ENCODE results near the gene USP10.
"Not testable (repeated sequence)": the region's sequence is repeated elsewhere in the genome, so short reads cannot be mapped to it uniquely, and the experiment has no call there.

Gene USP10

DNA sequence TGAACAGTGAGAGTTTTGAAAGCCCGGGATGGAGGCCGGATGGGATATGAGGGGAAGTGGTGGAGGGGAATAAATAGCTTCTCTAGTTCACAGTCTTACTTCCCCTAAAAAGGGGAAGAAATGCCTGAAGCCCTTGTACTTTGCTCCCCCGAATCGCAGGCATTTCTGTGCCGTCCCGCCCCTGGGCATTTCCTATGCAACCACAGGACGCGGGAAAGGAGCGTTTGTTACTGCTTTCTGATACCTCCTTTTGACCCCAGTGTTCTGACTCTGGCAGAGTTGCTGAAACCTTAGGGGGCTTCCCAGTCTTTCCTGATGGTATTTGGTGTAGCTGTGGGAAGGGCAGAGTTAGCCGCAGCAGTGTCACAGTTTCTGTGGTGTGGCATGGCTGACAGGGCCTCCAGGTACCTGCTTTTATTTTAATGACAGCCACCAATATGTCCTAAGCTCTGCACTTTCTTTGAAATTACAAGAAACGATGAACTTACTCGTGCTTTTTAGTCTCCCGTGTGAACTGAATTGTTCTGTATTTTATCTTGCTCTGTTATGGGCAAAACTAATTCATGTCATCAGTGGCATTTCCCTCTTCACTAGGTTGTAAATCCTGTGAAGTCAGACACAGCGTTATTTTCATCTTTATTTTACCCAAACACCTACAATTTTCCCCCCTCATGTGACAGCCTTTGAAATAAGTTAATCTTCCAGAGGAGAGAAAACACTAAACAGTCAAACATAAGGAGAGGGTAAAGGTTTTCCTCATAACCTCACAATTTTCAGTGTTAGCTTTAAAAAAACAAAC is 27.1 kb downstream of the USP10 start:
- no peak for DNase-seq (ENCODE audit: low read depth, low spot score)

DNA sequence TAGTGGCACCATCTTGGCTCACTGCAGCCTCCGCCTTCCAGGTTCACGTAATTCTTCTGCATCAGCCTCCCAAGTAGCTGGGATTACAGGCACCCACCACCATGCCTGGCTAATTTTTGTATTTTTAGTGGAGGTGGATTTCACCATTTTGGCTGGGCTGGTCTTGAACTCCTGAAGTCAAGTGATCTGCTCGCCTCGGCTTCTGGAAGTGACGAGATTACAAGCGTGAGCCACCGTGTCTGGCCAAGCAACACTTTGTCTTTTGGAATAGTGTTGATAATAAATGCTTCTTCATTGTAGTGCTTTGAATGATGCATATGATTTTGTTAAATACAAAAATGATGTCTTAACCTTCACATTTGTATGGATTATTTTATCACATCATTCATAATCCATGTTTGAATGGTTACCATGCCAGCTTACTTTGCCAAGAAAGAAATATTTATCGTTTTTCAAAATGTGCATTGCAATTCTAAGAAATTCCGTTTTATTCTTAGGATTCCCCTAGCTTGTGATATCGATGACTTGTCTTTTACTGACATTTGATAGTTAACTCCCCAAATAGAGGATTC is 29.1 kb downstream of the USP10 start:
- no peak for DNase-seq (ENCODE audit: low read depth, low spot score)

- DNase-seq (ENCODE audit: low read depth, low spot score), result no peak
Observed at GRCh38 chr16:84729716-84730320, 30.0 kb downstream of the USP10 start.

DNA sequence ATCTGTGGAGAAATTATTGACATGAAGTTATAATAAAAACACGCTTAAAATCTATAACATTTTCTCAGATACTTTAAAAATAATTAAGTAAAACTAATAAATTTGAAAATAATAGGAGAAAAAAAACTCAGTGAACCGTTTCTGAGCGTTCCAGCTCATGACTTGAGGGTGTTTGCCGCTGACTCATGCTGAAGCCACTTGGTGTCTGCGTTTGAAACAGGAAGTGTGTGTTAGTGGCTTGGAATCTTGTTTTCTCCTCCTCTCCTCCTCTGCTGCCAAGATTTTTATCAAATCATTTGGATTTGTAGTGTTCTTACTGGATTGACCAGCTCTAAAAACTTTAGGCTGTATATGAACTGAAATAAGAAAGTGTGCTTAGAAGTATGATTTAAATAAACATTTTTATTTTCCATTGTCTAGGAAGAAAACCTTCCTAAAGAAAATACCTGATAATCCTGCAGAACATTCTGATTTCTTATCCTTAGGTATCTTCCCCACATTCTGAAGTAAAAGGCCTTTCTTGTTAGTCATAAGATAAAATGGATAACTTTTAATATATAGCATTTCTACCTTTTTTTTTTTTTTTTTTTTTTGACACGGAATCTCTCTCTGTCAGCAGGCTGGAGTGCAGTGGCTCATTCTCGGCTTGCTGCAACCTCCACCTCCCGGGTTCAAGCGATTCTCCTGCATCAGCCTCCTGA is 30.8 kb downstream of the USP10 start:
- no peak for DNase-seq (ENCODE audit: low read depth, low spot score)

DNA sequence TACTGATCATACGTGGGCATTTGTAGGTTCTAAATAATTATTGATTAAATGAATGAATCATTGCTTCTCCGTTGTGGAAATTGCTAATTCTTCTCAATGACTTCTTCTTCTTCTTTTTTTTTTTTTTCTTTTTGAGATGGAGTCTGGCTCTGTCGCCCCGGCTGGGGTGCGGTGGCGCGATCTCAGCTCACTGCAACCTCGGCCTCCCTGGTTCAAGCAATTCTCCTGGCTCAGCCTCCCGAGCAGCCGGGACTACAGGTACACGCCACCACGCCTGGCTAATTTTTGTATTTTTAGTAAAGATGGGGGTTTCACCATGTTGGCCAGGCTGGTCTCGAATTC is 32.5 kb downstream of the USP10 start:
- not testable (repeated sequence) for DNase-seq (ENCODE audit: low read depth, low spot score)

GRCh38 chr16:84732674-84733352 is 33.0 kb downstream of the USP10 start:
- DNase-seq (ENCODE audit: low read depth, low spot score), result no peak

GRCh38 chr16:84735849-84736586 is 36.2 kb downstream of the USP10 start:
- DNase-seq (ENCODE audit: low read depth, low spot score), result no peak

GRCh38 chr16:84737192-84738011 is 37.6 kb downstream of the USP10 start:
- DNase-seq (ENCODE audit: low read depth, low spot score), result no peak

DNA sequence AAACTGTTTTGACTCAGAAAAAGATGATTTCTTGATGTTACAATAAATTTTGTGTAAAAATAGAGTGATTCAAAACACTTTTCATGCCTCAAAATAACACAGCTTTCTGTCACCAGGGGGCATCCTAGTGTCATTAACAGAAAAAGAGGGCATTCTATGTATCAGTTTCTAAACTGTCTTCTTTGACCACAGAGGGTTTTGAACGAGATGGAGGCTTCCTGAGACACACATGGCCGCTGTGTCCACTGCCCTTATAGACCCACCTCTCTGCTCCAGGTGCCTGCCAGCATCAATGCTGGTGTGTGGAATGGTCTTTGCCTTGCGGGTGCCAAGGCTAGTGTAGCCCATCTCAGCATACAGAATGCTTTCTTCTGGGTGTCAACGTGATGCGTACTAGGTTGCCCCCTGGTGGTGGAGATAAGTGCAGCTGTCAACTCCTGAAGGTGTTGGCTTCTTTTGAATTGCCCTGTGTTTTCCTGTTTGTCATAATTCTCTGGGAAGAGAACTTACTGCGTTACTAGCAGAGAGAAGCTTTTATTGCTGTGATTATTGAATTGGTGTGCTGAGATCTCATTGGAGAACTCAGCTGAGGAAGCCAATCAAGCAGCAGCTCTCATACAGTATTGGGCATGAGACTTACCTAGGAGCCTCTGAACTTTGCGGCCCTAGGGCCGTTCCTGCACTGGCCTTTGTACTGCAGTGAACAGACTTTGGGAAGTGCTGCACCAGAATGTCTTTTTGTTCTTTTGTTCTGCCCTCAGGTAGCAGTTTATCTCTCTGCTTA is 38.6 kb downstream of the USP10 start:
- DNase-seq (ENCODE audit: low read depth, low spot score), result peak; percentile 52

DNA sequence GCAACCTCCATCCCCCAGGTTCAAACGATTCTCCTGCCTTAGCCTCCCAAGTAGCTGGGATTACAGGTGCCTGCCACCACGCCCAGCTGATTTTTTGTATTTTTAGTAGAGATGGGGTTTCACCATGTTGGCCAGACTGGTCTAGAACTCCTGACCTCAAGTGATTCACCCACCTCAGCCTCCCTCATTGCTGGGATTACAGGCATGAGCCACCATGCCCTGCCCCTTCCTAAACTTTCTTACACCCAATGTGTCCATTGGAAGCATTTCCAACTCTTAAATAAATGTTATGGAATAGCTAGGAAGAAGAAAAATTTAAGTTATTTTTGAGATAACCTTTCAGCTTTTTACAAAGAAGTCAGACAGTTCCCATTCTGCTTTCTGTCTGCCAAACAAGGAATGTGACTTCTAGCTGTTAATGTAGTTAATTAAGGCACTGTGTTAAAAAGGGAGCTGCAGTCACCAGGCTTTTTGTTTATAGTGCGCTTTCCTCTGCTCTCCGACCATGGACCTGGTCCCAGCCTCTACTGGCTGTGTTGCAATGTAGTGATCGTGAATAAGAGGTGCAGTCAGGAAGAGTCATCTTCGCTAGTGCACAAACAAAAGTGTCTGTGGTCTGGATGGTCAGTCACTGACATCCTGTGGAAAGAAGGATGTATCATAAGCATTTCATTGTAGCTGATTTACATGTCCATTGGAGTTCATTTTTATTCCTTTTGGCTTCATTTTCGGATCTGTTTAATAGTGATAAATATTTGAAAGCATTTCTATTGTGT is 39.7 kb downstream of the USP10 start:
- no peak for DNase-seq (ENCODE audit: low read depth, low spot score)

DNA sequence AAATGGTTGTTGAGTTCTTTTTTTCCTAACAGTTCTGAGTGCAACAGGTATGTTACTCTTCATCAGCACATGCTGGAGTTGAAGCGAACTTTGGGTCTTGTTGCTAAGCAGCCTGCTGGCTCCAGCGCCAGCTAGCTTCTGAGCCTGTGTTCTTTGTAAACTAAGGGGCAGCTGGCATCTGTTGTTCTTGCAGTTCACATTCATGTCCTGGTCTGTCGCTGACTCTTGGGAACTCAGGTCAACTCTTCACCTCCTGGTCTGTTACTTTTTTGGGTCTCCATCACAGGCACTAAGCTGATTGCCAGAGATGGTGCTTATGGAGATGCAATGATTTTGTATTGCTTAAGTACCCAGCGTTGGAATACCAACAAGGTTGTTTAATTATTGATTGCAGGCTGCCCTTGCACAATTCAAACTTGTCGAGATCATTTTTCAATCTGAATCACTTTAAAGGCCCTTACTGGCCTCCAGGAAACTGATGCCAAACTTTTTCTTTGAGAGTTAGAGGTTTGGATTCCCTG is 40.9 kb downstream of the USP10 start:
- DNase-seq (ENCODE audit: low read depth, low spot score), result no peak

DNA sequence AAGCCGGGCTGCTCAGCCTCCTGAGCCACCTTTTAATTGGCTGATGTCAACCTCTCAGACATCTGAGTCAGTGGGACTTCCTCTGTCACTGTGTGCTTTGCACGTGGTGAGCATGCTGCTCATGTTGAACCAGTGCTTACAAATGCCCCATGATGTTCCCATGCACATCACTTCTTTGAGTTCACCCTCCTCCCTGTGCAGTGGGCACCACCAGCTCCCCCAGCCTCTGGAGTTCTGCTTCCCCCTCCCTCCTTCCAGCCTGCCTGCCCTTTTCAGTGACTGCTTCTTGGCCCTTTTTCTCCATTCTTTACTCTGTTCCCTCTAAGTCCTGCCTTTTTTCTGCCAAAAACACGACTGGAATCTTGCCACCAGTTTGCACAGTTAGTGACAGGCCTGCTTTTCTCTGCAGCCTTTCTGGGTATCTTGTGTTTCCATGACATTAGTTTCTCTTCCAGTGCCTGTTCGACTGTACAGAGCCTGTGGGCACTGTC is 41.6 kb downstream of the USP10 start:
- no peak for DNase-seq (ENCODE audit: low read depth, low spot score)

- DNase-seq (ENCODE audit: low read depth, low spot score), result no peak
Observed at GRCh38 chr16:84742641-84743092, 42.9 kb downstream of the USP10 start.

DNA sequence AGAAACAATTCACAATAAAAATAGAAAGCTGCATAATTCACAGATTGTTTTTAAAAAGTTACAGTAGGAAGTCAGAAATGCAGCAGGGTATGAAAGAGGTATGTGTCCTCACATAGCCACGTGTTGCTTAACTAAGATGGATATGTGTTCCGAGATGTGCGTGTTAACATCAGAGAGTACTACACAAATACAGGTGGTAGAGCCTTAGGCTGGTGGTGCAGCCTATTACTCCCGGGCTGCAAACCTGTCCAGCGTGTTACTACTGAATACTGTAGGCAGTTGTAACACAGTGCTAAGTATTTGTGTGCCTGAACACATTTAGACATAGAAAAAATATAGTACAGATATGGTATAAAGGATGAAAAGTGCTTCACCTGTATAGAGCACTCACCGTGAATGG is 46.4 kb downstream of the USP10 start:
- DNase-seq (ENCODE audit: low read depth, low spot score), result no peak

DNA sequence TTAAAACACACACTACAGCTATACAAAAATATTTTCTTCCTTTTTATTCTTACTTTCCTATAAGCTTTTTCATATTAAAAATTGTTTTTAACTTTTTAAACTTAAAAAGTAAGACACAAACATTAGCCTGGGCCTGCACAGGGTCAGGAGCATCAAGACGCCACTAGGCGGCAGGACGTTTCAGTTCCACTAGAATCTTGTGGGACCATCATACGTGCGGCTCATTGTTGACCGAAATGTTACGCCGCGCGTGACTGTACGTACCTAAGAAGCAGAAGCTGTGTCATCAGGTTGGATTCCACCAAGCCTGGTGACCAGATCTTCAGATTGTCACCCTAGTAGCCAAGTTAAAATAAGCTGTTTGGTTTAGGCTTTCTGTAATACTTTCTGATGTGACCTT is 47.1 kb downstream of the USP10 start:
- no peak for DNase-seq (ENCODE audit: low read depth, low spot score)

DNA sequence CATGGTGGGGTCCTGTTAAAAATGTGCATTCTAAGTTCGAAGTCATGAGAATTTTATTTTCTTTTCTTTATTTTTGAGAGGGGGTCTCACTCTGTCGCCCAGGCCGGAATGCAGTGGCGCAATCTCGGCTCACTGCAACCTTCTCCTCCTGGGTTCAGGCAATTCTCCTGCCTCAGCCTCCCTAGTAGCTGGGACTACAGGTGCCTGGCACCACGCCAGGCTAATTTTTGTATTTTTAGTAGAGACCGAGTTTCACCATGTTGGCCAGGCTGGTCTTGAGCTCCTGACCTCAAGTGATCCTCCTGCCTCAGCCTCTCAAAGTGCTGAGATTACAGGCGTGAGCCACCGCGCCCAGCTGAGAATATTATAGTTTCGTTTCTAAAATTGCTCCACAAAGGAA is 48.4 kb downstream of the USP10 start:
- not testable (repeated sequence) for DNase-seq (ENCODE audit: low read depth, low spot score)

GRCh38 chr16:84749072-84749471 is 49.3 kb downstream of the USP10 start:
- DNase-seq (ENCODE audit: low read depth, low spot score), result no peak

DNA sequence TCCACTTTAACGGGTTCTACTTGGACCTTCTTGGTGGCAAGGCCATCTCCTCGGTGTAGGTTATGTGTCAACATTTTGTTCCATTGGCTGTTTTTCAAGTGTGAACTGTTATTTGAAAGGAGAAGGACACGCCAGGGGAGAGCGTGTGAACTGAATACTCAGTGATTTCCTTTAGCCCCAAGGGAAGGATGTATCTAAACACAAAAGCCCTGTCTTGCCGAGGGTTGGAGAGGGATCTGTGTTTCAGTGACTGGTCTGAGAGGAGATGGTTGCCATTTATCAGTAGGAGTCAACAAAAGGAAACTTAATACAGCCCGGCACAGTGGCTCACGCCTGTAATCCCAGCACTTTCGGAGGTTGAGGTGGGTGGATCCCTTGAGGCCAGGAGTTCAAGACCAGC is 50.0 kb downstream of the USP10 start:
- no peak for DNase-seq (ENCODE audit: low read depth, low spot score)

Measured in activated naive CD8-positive, alpha-beta T cell treated with anti-CD3 and anti-CD28 coated beads, Interleukin-2, amount 50 U/mL, for 16 hours (primary cell).